ENCODE data around the gene MIA2. TPM values are rescaled to one million over a fixed set of nuclear protein-coding genes. Genes with fewer than 3 reads are reported as not detected.

The MIA2 gene
- total and polyA plus RNA-seq, 4 donors: 39.2 to 106 (median 56.4) TPM

GRCh38 chr14:39398382-39398781 lies 164.7 kb downstream of the MIA2 start:
- WGBS: 79% methylated on average over 6 of the region's 6 CpGs
- Histone ChIP-seq H3K9me3 (ENCODE audit: control insufficient read depth in 4 of 4, low read length in 3 of 4) (no peaks in the 10 kb centered on the region), H3K4me1 (ENCODE audit: control insufficient read depth in 4 of 4, insufficient read depth in 4 of 4, low read length in 3 of 4) (no peaks in the 10 kb centered on the region), H3K4me3 (ENCODE audit: low read depth in 1 of 3, low read length in 3 of 3) (no peak overlapping the region), H3K36me3 (ENCODE audit: control insufficient read depth in 4 of 4, insufficient read depth in 3 of 4, low read depth in 1 of 4, low read length in 3 of 4) (peaks cover 2 to 34% (median 17%) of the 10 kb centered on the region in 4 donors), H3K9ac (ENCODE audit: low read depth in 1 of 2, low read length in 2 of 2) (no peak overlapping the region), H3K27ac (ENCODE audit: low read depth in 1 of 2, low read length in 2 of 2) (no peak overlapping the region), H3K27me3 (ENCODE audit: control insufficient read depth in 4 of 4, insufficient read depth in 4 of 4, low read length in 3 of 4) (no peaks in the 10 kb centered on the region)
- TF ChIP-seq JUND (IDR thresholded peaks at IDR 0.05) (no peak), REST (IDR thresholded peaks at IDR 0.05) (no peak), YY1 (IDR thresholded peaks at IDR 0.05) (no peak), RXRA (IDR thresholded peaks at IDR 0.05) (no peak), TAF1 (conservative IDR thresholded peaks at IDR 0.05) (no peak), HNF4A (conservative IDR thresholded peaks at IDR 0.05) (no peak), CTCF (IDR thresholded peaks at IDR 0.05; ENCODE audit: low read depth, low read length, missing input control) (no peak), RAD21 (IDR thresholded peaks at IDR 0.05) (no peak), FOXA1 (IDR thresholded peaks at IDR 0.05) (no peak), FOXA2 (IDR thresholded peaks at IDR 0.05) (no peak), EGR1 (IDR thresholded peaks at IDR 0.05; ENCODE audit: low read depth in 2 of 2) (no peak), GABPA (IDR thresholded peaks at IDR 0.05 in 1 of 2, conservative IDR thresholded peaks at IDR 0.05 in 1 of 2) (no peak), MAX (IDR thresholded peaks at IDR 0.05) (no peak), ZBTB33 (IDR thresholded peaks at IDR 0.05) (no peak), ATF3 (IDR thresholded peaks at IDR 0.05) (no peak), HNF4G (IDR thresholded peaks at IDR 0.05) (no peak)
- no peak for DNase-seq (ENCODE audit: low spot score)

GRCh38 chr14:39406560-39406959 lies 172.8 kb downstream of the MIA2 start:
- no peak for DNase-seq (ENCODE audit: low spot score)
- H3K9me3 ChIP-seq (ENCODE audit: control insufficient read depth in 4 of 4, low read length in 3 of 4): no peaks in the 10 kb centered on the region
- no peak for TF ChIP-seq ATF3 (IDR thresholded peaks at IDR 0.05)
- TF ChIP-seq NR2F2 (IDR thresholded peaks at IDR 0.05): no peak
- TF ChIP-seq HNF4G (IDR thresholded peaks at IDR 0.05): no peak
- TF ChIP-seq MAX (IDR thresholded peaks at IDR 0.05): no peak
- TF ChIP-seq GABPA (IDR thresholded peaks at IDR 0.05 in 1 of 2, conservative IDR thresholded peaks at IDR 0.05 in 1 of 2): no peak
- TF ChIP-seq ZBTB33 (IDR thresholded peaks at IDR 0.05): no peak
- no peak for TF ChIP-seq FOXA2 (IDR thresholded peaks at IDR 0.05)
- no peak for TF ChIP-seq JUND (IDR thresholded peaks at IDR 0.05)
- no peak overlapping the region for H3K27ac ChIP-seq (ENCODE audit: low read depth in 1 of 2, low read length in 2 of 2)
- H3K36me3 ChIP-seq (ENCODE audit: control insufficient read depth in 4 of 4, insufficient read depth in 3 of 4, low read depth in 1 of 4, low read length in 3 of 4): peaks cover 0 to under 1% (median 0%) of the 10 kb centered on the region in 4 donors
- H3K9ac ChIP-seq (ENCODE audit: low read depth in 1 of 2, low read length in 2 of 2): no peak overlapping the region
- no peak overlapping the region for H3K4me3 ChIP-seq (ENCODE audit: low read depth in 1 of 3, low read length in 3 of 3)
- WGBS: 63% methylated on average over 3 of the region's 3 CpGs
- no peaks in the 10 kb centered on the region for H3K27me3 ChIP-seq (ENCODE audit: control insufficient read depth in 4 of 4, insufficient read depth in 4 of 4, low read length in 3 of 4)
- no peaks in the 10 kb centered on the region for H3K4me1 ChIP-seq (ENCODE audit: control insufficient read depth in 4 of 4, insufficient read depth in 4 of 4, low read length in 3 of 4)

All from liver (tissue), 9 donors.